C4-2B (cell line): Measurements from ENCODE around the gene ZNF341.
A peak's percentile ranks its signal among the peaks of the same experiment; 100 is the strongest.

Source experiments
- H3K27ac ChIP-seq: fragments of 450-650 bp; 2 replicates; pipeline ENCODE4 v1.5.1; 2017
- CTCF ChIP-seq: fragments of 450-650 bp; conservative IDR thresholded peaks from 2 replicates; pipeline ENCODE4 v1.5.1; 2017; ENCODE audit warnings: mild to moderate bottlenecking
- ZFX ChIP-seq: fragments of 450-650 bp; IDR thresholded peaks from 2 replicates; pipeline ENCODE4 v1.6.1; 2017

Gene ZNF341

DNA sequence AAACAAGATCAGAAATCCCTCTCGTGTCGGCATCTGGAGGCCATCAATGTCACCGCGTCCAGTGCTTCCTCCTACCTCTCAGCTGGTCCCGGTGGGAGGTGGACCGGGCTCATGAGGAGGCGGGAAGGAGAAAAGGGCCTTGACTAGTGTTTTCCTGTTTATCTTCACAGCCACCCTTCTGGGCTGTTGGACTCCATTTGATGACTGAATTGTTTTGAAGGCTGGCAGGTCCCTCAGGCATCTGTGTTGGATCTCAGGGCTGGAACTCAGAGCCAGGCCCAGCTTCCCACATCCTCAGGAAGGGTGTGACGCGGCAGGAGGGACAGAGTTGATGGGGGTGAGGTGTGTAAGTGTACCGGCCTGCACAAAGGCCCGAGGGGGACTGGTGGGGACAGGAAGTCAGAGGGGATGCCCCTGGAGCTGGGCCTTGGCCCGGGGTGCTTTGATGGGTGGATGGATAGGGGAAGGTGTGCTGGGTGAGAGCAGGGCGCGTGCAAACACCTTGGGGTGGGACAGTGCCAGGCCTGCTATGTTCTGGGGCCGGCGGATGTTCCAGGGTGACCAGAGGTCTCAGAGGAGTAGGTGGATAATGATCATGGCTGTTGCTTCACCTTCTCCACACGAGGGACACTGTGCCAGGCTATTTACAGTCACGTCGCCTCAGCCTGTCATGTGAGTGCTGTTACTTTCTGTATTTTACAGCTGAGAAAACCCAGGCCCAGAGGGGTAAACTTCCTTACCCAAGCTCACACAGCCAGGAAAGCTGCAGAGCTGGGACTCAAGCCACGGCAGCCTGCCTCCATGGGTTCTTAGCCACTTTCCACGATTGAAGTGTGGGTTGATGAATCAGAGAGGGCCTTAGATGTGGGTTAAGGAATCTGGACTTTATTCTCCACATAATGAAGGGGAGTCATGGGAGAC is 61.5 kb downstream of the ZNF341 start:
- no peak for TF ChIP-seq ZFX
- no peak overlapping the region for H3K27ac ChIP-seq

DNA sequence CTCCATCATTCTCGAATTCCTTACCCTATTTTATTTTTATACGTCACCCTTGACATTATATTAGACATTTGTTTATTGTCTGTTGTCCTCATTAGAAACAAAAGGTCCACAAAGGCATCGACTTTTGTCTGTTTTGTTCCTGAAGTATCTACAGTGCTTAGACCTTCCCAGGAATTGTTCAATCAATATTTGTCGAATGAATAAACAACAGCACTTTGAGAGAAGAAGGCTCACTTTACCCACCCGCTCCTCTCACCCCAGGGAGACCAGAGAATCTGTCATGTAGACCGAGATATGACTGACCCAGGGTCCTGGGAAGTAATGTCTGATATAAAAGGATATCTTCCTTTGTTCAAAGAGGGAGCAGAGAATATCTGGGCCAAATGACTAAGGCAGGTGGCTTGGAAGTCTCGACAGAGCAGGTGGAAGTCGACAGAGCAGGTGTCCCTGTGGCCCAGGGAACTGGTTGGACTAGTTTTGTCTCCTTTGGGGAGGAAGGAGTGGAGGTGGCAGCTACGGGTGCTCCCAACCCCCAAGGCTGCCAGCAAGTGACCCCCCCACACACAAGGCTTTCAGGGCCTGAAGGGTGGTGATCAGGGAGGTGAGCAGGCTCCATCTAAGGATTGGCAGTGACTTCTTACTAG is 64.6 kb downstream of the ZNF341 start:
- TF ChIP-seq CTCF, result no peak
- no peak; the same call in 1 of the 2 replicates for TF ChIP-seq ZFX
- peak overlapping the region; percentile 52 for H3K27ac ChIP-seq

- TF ChIP-seq ZFX (no peak), CTCF (no peak)
- H3K27ac ChIP-seq, result peak overlapping the region; percentile 52
These were observed 65.2 kb downstream of the ZNF341 start for GRCh38 chr20:33796907-33797544.

GRCh38 chr20:33798444-33798843 is 66.6 kb downstream of the ZNF341 start:
- no peak for TF ChIP-seq ZFX
- no peak for TF ChIP-seq CTCF
- no peak overlapping the region for H3K27ac ChIP-seq

DNA sequence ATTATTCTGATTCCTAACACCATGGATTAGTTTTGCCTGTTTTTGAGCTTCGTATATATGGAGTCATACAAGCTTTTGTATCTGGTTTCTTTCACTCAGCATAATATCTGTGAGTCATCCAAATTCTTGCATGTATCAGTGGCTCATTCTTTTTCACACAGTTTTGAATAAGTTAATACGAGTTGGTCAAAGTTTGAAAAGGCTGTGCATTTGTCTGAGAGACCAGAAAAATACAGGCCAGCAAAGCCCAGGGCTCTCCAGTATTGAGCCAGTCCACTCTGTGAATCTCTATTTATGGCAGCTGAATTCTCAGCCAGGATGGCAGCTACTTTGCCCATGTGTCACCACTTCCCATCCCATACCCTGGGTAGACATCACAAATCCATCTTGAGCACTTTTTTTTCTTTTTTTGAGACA is 72.1 kb downstream of the ZNF341 start:
- TF ChIP-seq CTCF, result no peak
- H3K27ac ChIP-seq, result no peak overlapping the region

DNA sequence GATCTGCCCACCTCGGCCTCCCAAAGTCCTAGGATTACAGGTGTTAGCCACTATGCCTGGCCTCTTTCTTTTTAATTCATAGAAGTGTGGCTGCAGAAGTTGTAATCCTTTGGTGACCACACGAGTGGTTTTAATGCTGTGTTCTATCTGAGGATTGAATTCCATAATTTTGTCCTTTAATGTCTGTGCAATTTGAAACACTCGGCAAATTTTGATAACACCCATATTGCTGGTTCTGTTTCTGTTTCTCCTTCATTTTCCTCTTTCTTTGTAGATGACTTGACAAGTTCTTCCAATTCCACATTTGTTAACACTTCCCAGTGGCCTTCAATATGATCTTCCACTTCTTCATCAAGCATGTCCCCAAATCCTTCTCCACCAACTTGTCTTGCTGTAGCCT is 76.6 kb downstream of the ZNF341 start:
- H3K27ac ChIP-seq, result no peak overlapping the region
- TF ChIP-seq ZFX (no peak), CTCF (no peak)

GRCh38 chr20:33810259-33810658 is 78.5 kb downstream of the ZNF341 start:
- no peak overlapping the region for H3K27ac ChIP-seq
- no peak for TF ChIP-seq ZFX
- TF ChIP-seq CTCF, result no peak
